Endodermal cell (in vitro differentiated cells): ENCODE measurements around the gene ZDHHC17. TPM values are rescaled to one million over a fixed set of nuclear protein-coding genes. Genes with fewer than 3 reads are reported as not detected.

Source experiments
- DNase-seq: peaks from one replicate; pipeline ENCODE4 v3.0.0-alpha.2; 2017
- H3K27ac ChIP-seq: 2 replicates; pipeline ENCODE4 v1.5.1; 2013; ENCODE audit warnings: mild to moderate bottlenecking, low read depth, low read length, moderate library complexity
- H3K27me3 ChIP-seq: 2 replicates; pipeline ENCODE4 v1.6.1; 2013; ENCODE audit warnings: mild to moderate bottlenecking, low read length, moderate library complexity; ENCODE audit not compliant: insufficient read depth, control insufficient read depth, poor library complexity, severe bottlenecking
- H3K36me3 ChIP-seq: 2 replicates; pipeline ENCODE4 v1.7.0; 2013; ENCODE audit warnings: mild to moderate bottlenecking, low read length, moderate library complexity; ENCODE audit not compliant: control insufficient read depth, insufficient read depth
- H3K4me1 ChIP-seq: one replicate; pipeline ENCODE4 v1.7.0; 2013; ENCODE audit warnings: low read length; ENCODE audit not compliant: control insufficient read depth, insufficient read depth
- H3K4me3 ChIP-seq: 2 replicates; pipeline ENCODE4 v1.5.1; 2013; ENCODE audit warnings: mild to moderate bottlenecking, low read length, moderate library complexity
- H3K9ac ChIP-seq: 2 replicates; pipeline ENCODE4 v1.6.1; 2013; ENCODE audit warnings: mild to moderate bottlenecking, low read length, moderate library complexity; ENCODE audit not compliant: poor library complexity, severe bottlenecking; ENCODE audit errors: extremely low read depth
- H3K9me3 ChIP-seq: 2 replicates; pipeline ENCODE4 v1.6.1; 2013; ENCODE audit warnings: mild to moderate bottlenecking, low read length, moderate library complexity; ENCODE audit not compliant: control insufficient read depth
- H3K27ac Mint-ChIP-seq: 2 replicates; pipeline ENCODE4 v1.8.0; 2020; ENCODE audit warnings: mixed read lengths
- H3K27me3 Mint-ChIP-seq: 2 replicates; pipeline ENCODE4 v1.8.0; 2021; ENCODE audit warnings: mild to moderate bottlenecking, mixed read lengths; ENCODE audit not compliant: insufficient read depth
- H3K36me3 Mint-ChIP-seq: 2 replicates; pipeline ENCODE4 v1.8.0; 2020; ENCODE audit warnings: low read depth, mixed read lengths
- H3K4me1 Mint-ChIP-seq: 2 replicates; pipeline ENCODE4 v1.8.0; 2020; ENCODE audit warnings: mixed read lengths
- H3K4me3 Mint-ChIP-seq: 2 replicates; pipeline ENCODE4 v1.8.0; 2020; ENCODE audit warnings: mild to moderate bottlenecking, moderate library complexity, mixed read lengths
- H3K9me3 Mint-ChIP-seq: 2 replicates; pipeline ENCODE4 v1.8.0; 2020; ENCODE audit warnings: mild to moderate bottlenecking, mixed read lengths
- CTCF ChIP-seq: fragments of 200-600 bp; sonication (generic); conservative IDR thresholded peaks from 2 replicates; pipeline ENCODE4 v1.5.0; 2021; ENCODE audit warnings: antibody characterized with exemption, mild to moderate bottlenecking
- WGBS, 2 experiments: methylation state at CpG; one replicate each; pipeline versions ENCODE4 v1.1.5 to v1.1.7; 2013; ENCODE audit warnings: missing lambda C conversion rate in 2 of 2, mixed read lengths in 1 of 2; ENCODE audit not compliant: insufficient coverage in 1 of 2, insufficient read length in 1 of 2; 5-methylcytosine and 5-hydroxymethylcytosine counted together
- total RNA-seq, 2 donors: library from RNA; stranded (reverse); fragmentation: NEBNext Ultra II Directional in 1 of 2; extraction: Animal tissue kit (Norgen Biotek cat#: 25700) in 1 of 2; gene quantifications; 2 replicates in 1 of 2; 3 replicates in 1 of 2; pipeline ENCODE4 v1.2.1, GENCODE V29; 2021

Gene ZDHHC17
- total RNA-seq, 2 donors from 2014 or later: 37.9 to 40.0 TPM

GRCh38 chr12:76896274-76896673 is 132.4 kb downstream of the ZDHHC17 start:
- Histone ChIP-seq H3K27ac (no peak overlapping the region), H3K4me3 (no peak overlapping the region), H3K36me3 (no peaks in the 10 kb centered on the region), H3K9me3 (peaks cover 10% of the 10 kb centered on the region), H3K27me3 (no peaks in the 10 kb centered on the region), H3K9ac (no peak overlapping the region), H3K4me1 (no peaks in the 10 kb centered on the region)
- Mint-ChIP-seq H3K27me3 (no peaks in the 10 kb centered on the region), H3K27ac (no peak overlapping the region), H3K4me1 (peaks cover 2% of the 10 kb centered on the region), H3K36me3 (no peaks in the 10 kb centered on the region), H3K4me3 (no peak overlapping the region), H3K9me3 (peaks cover 19% of the 10 kb centered on the region)
- 75 to 88% methylated on average over 1 of the region's 1 CpG for WGBS, 2 experiments
- no peak for TF ChIP-seq CTCF
- DNase-seq: no peak

DNA sequence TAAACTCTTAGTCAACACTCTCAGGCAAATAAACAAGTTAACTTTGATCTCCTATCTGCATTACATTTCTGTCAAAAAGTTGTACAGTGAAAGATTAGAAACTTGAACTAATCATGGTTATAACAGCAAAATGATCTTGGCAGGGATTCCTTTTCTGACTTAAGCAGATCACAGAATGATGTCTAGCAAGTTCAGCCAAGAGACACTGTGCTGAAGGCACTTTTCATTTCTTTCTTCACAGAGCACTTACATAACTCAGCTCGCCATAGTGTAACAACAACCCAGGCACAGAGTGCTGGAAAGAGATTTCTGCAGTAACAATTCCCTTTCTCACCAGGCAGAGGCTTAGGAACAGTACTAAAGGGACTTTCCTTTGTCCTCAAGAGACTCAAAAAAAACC is 134.5 kb downstream of the ZDHHC17 start:
- Histone ChIP-seq H3K27ac (no peak overlapping the region), H3K9ac (no peak overlapping the region), H3K4me3 (no peak overlapping the region), H3K9me3 (peaks cover 21% of the 10 kb centered on the region), H3K36me3 (no peaks in the 10 kb centered on the region), H3K4me1 (no peaks in the 10 kb centered on the region), H3K27me3 (no peaks in the 10 kb centered on the region)
- no peak for DNase-seq
- WGBS, 2 experiments: 91% methylated on average over 1 of the region's 1 CpG; no CpG with 5 or more reads in 1 of the 2 experiments
- H3K27me3 Mint-ChIP-seq: no peaks in the 10 kb centered on the region
- H3K4me3 Mint-ChIP-seq: no peak overlapping the region
- no peak overlapping the region for H3K27ac Mint-ChIP-seq
- H3K4me1 Mint-ChIP-seq: peaks cover 2% of the 10 kb centered on the region
- H3K36me3 Mint-ChIP-seq: no peaks in the 10 kb centered on the region
- H3K9me3 Mint-ChIP-seq: peaks cover 19% of the 10 kb centered on the region
- no peak for TF ChIP-seq CTCF

- H3K27me3 ChIP-seq: no peaks in the 10 kb centered on the region
- WGBS, 2 experiments: 92 to 100% methylated on average over 2 of the region's 2 CpGs
- H3K27ac ChIP-seq: no peak overlapping the region
- Mint-ChIP-seq H3K4me3 (no peak overlapping the region), H3K9me3 (peaks cover 13% of the 10 kb centered on the region), H3K27ac (no peak overlapping the region), H3K4me1 (peaks cover 2% of the 10 kb centered on the region), H3K27me3 (no peaks in the 10 kb centered on the region), H3K36me3 (no peaks in the 10 kb centered on the region)
- H3K4me1 ChIP-seq: no peaks in the 10 kb centered on the region
- no peaks in the 10 kb centered on the region for H3K36me3 ChIP-seq
- TF ChIP-seq CTCF: no peak
- H3K9me3 ChIP-seq: peaks cover 11% of the 10 kb centered on the region
- DNase-seq: no peak
- no peak overlapping the region for H3K4me3 ChIP-seq
- no peak overlapping the region for H3K9ac ChIP-seq
These were observed 135.6 kb downstream of the ZDHHC17 start for GRCh38 chr12:76899522-76899921.
